Cerebellar nuclear complex (tissue), 1 donor: ENCODE measurements around the gene S100A14.
A peak's percentile ranks its signal among the peaks of the same experiment; 100 is the strongest.
"Not testable (repeated sequence)": the region's sequence is repeated elsewhere in the genome, so short reads cannot be mapped to it uniquely, and the experiment has no call there.

Experiments
- DNase-seq, 2 experiments: peaks; one replicate each; lab custom pipeline; 2025; lab: John Stamatoyannopoulos, UW

Gene S100A14

DNA sequence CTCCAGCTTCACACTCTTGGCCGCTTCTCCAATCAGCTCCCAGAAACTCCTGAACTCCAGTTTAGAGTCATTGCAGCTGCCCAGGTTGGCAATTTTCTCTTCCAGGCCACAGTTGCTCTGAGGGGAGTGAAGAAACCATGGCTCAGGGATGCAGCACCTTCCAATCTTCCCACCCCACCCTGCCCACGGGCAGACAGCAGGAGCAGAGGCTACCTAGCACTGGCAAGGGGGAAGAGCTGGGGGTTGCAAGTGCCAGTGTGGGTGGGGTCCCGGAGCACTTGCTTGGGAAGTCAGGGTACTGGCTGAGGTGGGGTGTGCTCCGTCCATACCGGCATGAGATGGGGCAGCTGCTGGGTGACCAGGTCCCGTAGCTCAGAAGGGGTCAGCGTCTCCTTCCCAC is 1.2 kb downstream of the S100A14 start:
- DNase-seq, result no peak

DNA sequence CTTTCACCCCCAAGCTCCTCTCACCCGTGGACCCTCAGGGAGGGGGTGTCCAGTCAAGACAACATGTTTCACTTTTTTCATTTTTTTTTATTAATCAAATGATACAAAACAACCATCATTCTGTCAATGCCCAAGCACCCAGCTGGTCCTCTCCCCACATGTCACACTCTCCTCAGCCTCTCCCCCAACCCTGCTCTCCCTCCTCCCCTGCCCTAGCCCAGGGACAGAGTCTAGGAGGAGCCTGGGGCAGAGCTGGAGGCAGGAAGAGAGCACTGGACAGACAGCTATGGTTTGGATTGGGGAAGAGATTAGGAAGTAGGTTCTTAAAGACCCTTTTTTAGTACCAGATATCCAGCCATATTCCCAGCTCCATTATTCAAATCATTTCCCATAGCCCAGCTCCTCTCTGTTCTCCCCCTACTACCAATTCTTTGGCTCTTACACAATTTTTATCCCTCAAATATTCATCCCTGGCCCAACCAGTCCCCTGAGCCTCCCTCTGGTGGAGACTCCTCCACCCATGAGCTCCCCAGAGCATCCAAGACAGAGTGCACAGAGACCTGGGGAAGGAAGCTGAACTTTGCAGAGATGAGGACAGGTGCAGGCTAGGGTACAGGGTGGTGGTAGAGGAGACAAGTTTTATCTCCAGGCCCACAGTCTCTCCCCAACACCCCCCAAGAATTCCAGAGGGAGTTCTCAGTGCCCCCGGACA is 1.8 kb downstream of the S100A14 start:
- DNase-seq, result no peak

DNA sequence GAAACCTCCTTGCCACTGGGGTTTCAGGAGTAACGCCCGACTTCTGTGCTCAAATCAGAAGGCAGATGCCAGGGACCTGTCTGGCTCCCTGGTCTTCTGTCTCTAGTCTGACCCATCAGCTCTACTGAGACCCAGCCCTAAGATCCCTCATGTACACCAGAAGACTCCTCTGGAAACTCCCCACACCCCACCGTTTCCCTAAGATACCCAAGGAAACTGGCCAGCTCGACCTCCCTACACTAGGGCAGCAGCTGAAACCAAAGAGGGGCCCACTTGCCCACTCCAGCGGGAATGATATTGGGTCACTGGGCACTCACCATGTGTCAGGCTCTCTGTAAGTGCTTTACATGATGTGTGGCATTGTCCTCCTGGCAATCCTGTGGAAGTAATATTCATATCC is 2.7 kb downstream of the S100A14 start:
- DNase-seq, result no peak

DNA sequence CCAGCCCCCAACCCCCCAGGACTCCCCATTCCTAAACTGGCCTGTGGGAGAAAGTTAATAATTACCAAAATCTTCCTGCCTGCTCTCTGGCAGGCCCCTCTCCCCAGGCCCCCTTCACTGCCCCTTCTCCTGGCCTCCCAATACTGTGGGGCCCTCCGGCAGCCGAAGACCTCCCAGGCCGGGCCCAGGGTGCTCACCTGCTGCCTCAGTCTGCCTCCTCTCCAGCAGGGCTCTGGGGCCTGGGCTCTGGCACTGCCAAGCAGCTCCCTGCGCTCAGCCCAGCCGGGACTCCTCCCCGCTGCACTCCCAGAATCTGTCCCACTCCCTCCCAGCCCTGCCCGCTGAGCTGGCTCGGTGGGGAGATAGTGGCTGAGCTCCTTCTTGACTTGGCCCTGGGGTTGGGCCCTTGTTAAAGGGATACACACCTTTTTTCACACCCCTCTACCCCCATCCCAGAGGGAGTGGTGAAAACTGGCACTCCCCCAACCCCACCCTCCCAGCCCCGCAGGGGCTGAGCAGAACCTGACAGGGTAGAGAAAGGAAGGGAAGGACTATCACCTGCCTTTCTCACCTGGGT is 3.3 kb downstream of the S100A14 start, which contains the start of gene S100A16:
S100A16 (minus strand) TSS at position 383 of the 577 bp plus-strand sequence. CDS start 4,986 bp downstream, outside the sequence.
- DNase-seq, result no peak

DNA sequence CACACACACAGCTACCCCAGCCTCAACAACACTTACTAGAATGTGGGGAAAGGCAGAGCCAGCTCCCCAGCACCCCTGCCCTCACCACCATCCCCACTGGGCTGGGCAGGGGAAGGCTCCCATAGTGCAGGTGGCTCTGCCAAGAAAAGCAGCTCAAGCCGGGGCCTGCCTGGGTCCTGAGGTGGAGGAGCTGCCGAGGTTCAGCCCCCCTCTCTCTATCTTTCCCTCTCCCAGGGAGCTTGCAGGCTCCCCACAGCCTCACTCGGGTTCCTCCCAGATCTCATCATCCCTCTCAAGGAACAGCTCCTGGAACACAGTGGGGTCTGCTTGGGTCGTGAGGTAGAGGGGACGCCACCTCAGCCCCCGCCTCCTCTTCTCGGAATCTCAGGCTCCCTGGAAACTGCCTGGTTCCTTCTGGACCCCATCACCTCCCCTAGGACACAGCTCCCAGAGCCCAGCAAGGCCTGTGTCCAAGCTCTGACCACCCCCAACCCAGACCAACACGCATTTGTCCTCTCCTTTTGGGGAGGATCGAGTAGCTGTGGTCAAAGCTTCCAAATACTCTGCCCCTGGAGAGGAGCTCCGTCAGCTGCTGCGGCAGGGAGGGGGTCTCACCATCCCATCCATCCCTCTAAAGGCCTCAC is 3.9 kb downstream of the S100A14 start:
- peak in 1 of 2 experiments; percentile 1 for DNase-seq

DNA sequence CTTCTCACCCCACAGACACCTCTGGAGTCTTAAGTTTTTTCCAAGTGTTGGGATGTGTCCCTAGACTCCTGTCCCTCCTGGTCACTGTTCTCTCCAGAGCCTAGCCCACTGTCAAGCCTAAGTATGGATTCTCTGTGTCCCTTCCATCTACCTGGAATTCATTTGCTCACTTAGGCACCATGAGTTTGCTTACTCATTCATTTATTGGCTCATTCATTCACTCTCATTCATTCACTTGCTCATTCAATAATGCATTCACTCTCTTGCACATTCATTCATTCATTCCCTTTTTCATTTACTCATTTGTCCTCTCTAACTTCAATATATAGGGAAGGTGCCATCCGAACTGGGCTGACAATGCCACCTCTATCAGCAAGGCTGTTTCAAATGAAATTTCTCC is 4.8 kb downstream of the S100A14 start:
- no peak for DNase-seq

DNA sequence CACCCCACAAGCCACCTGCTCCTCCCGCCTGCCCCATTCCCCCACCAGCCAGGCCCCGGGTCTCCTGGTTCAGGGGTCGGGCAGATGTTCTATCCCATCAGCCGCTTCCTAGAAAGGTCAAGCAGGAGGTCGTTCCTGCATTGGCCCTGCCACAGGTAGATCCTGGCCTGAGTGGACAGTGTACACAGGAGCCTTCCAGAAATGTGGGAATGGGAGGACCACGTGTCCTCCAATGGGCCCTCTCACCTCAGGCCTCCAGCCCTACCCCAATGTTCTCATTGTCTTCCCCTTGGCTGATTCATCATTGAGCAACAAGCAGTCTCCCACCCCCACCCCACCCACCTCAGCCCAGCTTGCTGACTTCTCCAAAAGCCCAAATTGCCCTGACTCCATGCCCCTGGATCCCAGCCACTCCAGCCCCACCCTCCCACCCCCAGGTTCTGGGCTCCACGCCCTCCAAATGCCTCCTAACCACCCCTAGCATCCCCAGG is 5.3 kb downstream of the S100A14 start:
- DNase-seq, result no peak

DNA sequence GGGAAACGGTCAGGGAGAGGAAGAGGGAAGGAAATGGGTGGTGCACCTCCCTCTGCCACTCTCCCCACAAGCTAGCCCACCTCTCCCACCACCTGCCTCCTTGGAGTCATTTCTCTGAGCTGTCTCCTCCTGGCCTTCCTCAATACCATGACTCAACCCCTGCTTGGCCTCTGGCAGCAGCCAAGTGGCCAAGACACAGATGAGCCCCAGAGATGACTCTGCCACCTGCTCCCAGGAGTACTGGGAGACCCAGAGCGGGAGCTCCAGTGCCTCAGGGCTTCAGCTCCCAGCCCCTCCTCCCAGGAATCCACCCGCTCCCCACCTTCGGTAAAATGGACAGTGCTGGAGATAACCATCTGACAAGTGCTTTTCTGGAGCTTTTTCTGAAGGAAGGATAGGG is 5.8 kb downstream of the S100A14 start:
- DNase-seq, result no peak

DNA sequence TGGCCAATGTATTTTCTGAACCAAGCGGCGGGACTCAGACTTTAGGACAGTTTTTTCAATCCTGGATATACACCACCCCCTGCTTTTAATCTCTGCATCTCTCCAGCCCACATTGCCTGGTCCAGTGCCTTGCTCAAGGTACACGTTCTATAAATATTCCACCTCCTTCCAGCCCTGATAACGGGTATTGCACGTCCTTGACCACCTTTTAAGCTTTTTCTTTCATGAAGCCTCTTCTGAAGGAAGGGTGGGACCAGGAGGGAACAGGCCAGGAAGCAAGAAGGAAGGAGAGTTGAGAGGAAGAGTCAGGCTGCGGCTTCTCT is 6.6 kb downstream of the S100A14 start:
- DNase-seq, result no peak

DNA sequence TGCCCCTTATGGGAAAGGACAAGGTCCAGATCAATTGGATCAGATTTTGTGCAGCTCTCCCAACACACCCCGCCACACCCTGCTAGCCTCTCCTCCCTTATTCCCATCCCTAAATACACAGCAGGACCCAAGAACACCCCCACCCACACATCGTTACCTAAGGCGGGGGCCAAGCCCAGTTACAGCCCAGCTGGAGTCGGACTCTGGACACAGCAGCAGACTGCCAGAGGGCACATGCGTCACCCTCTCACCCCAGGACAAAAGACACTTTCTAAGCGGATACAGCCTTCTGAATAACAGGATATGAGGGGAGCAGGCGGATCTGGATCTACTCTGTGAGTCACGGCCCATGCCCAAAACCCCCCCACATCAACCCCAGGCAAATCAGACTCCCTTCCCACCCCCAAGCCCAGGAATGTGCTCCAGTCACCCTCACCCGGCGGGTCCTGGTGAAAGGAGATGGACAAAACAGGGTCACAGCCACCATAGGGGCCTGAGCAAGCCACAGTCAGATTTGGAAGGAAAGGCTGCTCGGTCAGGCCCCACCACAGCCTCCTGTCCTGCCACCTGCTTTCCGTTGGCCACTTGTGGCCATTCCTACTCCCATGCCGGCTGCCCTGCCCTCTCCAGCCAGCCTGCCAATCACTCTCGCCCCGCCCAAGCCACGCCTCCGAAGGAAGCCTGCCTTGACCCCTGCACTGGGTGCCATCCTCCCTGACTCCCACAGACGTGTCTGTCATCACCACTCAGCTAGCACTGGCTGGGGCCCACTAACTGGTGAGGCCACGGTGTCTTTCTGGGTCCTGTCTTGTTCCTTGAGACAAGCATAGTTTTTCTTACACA is 7.2 kb downstream of the S100A14 start:
- no peak for DNase-seq

DNA sequence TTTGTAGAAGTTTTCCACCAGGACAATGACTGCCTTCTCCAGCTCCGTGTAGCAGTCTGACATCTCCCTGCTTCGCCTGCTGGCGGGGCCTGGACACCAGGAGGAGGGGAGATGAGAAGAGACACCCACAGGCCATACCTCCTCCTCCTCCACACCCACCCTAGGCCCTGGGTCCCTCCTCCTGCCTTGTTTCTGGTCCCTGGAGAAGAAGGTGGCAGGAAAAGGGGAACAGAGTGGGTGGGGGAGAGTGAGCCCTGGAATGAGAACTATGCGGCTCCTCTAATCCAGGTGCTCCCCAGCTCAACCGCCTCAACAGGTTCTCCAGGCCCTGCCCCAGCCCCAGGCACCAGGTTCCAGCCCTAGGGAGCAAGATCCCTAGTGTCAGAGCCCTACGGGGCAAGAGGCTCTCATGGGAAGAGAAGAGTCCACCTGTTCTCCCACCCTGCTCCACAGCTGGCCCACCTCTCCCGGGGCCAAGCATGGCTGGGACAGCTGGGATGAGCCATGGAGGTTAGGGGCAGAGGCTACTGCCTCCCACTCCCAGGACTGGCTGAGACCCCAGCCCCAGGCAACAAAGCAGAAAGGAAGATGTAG is 7.9 kb downstream of the S100A14 start:
- no peak for DNase-seq

DNA sequence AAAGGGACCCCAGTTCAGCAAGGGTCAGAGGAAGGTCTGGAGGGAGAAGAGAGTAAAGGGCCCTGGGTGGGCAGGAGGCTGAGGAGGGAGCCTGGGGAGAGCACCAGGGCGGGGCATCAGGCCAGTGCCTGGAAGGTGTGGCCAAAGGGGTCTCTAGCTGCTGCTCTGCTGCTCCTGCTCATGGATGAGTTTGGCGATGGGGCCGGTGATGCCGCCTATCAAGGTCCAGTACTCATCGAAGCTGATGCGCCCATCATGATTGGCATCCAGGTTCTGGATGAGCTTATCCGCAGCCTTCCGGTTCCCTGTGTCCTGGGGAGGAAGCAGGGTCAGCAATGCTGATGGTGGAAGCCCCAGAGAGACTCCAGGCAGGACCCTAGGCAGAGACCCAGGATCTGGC is 8.7 kb downstream of the S100A14 start:
- no peak for DNase-seq

DNA sequence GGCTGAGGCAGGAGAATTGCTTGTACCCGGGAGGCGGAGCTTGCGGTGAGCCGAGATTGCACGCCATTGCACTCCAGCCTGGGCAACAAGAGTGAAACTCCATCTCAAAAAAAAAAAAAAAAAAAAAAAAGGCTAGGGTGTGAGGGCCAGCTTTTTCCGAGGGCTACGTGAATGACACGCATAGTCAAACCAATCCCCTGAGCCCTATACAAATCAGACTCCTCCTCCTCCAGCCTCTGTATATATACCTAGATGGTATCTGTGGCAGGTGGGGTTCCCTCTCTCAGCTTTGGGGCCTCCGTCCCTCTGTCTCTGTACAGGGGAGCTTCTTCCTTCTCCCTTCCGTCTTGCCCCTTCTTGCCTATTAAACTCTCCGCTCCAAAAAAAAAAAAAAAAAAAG is 9.9 kb downstream of the S100A14 start:
- no peak for DNase-seq

DNA sequence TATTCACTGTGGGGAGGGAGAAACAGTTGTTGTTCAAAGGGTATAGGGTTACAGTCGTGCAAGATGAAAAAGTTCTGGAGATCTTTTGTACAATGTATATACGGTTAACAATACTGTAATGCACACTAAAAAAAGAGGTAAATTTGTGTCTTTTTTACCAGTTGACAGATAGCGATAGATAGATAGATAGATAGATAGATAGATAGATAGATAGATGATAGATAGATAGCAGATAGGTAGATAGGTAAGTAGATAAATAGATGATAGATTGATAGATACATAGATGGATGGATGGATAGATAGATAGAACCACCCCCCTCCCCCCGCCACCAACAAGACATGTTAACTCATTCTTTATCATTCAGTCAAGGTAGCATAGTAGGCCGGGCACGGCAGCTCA is 13.4 kb downstream of the S100A14 start:
- no peak for DNase-seq

DNA sequence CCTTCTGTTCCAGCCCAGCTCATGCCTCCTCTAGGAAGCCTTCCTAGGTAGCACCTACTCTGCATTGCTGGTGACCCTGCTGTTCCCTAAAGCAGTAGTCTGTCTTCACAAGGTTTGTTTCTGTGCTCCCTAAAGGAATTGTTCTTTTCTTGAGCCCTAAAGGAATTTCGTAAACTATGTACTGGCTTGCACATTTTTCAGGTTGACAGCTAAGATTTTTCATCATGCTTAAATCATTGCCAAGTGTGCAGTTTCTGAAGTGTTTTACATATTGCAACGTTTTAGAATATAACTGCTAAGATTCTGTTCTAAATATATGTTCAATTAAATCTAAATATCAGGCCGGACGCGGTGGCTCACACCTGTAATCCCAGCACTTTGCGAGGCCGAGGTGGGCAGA is 16.3 kb downstream of the S100A14 start:
- DNase-seq, result no peak

DNA sequence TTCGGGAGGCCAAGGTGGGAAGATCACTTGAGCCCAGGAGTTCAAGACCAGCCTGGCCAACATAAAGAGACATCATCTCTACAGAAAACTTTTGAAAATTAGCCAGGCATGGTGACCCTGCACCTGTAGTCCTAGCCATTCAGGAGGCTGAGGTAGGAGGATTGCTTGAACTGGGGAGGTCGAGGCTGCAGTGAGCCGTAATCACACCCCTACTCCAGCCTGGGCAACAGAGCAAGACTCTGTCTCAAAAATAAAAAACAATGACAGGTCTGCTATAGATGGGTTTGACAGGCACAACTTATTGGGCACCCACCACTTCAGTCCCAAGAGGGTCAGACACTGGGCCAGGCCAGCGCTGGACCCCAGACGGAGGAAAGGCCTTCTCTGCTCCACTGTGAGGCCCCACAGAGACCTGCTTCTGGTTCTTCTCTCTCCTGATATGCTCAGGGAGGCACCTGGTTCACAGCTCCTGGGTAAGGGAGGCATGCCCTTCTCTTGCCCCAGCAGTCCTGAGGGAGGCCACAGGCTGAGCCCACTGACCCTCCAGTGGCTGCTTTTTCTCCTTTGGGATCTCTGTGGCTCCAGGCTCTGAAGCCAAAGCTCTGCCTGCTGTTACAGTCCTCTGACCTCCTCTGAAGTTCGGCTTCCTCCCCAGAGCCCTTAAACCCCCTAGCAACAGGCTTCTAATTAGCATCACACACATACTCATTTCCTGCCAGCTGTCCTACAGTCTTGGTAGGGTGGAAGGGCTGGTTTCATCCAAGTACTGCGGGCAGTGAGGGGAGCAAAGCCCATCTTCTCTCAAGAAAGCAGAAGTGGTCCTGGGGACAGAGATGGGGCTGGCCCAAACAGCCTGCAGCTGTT is 17.6 kb downstream of the S100A14 start:
- DNase-seq, result no peak

DNA sequence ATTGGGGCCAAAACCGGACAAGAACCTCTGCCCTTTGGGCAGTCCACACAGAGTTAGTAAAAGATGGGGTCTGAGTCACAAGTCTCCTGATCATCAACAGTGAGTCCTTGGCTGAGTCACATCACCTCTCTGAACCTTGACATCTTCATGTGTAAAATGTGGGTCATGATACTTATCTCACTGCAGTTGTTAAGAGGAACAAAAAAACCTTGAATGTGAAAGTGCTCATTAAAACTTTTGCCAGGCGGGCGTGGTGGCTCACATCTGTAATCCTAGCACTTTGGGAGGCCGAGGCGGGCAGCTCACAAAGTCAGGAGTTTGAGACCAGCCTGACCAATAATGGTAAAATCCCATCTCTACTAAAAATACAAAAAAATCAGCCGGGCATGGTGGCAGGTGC is 18.9 kb downstream of the S100A14 start:
- no peak for DNase-seq

DNA sequence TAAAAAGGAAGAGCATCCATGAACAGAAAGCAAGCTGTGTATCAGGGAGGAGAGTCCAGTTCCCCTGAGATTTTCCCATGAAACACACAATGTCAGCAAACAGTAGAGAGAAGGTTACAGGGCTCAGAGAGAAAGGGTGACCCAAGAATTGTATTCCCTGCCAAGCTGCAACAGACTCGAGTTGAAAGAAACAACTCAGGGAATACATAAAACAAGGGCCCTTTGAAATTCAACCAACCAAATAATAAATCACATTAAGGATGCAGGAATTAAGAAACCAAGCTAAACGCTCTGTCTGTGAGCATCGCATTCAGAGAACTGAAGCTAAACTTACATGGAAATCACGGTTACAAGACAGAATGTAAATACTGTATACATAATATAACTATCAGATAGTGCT is 23.4 kb downstream of the S100A14 start:
- DNase-seq, result no peak

DNA sequence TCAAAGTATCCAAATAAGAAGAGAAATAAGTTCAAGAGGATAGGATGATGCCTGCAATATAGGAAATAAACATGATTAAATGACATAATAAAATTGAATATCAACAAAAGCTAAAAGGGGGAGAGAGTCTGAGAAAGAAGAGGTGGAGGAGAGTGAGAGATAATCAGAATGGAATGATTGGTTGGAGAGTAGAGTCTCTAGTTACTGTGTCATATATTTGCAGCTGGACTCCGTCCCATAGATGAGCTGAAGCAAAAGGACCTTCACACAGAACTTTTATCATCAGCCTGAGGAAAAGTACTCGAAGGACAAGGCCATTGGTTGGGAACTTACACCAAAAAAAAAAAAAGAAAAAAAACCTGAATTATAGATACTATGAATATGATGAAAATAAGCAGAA is 27.6 kb downstream of the S100A14 start:
- DNase-seq, result no peak

DNA sequence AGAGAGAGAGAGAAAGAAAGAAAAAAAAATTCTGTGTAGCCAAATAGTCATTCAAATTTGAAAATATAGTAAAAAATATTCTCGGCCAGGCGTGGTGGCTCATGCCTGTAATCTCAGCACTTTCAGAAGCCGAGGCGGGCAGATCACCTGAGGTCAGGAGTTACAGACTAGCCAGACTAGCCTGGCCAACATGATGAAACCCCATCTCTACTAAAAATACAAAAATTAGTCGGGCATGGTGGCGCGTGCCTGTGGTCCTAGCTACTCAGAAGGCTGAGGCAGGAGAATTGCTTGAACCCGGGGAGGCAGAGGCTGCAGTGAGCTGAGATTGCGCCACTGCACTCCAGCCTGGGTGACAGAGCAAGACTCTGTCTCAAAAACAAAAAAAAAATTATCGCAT is 28.1 kb downstream of the S100A14 start:
- not testable (repeated sequence) for DNase-seq

DNA sequence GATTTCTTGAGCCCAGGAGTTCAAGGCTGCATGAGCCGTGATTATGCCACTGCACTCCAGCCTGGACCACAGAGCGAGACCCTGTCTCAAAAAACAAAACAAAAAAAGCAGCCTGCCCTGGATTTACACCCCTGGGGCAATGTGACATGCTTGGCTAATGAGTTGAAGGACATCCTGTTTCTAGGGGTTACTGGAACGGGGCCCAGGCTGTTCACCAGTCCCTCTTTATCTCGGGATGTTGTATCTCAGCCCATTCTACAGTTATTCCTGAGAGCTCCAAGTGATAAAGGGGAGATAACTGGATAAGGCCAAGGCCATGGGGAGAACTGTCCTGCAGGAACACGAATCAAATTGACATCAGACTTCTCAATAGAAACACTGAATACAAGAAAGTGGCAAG is 28.8 kb downstream of the S100A14 start:
- DNase-seq, result no peak
